Mesenchymal stem cell (in vitro differentiated cells and primary cell): Measurements from ENCODE around the gene CTNNA1.

ENCODE experiments used
- DNase-seq: peaks from one replicate; pipeline ENCODE4 v3.0.0-alpha.2; 2013
- H2AFZ ChIP-seq: one replicate; pipeline ENCODE4 v1.6.1; 2013; ENCODE audit warnings: low read depth, mild to moderate bottlenecking, control low read depth, inconsistent platforms, low read length, moderate library complexity
- H2AK5ac ChIP-seq: 2 replicates; pipeline ENCODE4 v1.6.1; 2013; ENCODE audit warnings: low read length, moderate library complexity, mild to moderate bottlenecking, inconsistent platforms; ENCODE audit not compliant: severe bottlenecking
- H2BK120ac ChIP-seq: one replicate; pipeline ENCODE4 v1.6.1; 2013; ENCODE audit warnings: low read depth, mild to moderate bottlenecking, inconsistent platforms, low read length, moderate library complexity
- H2BK12ac ChIP-seq, 2 experiments: one replicate each; pipeline ENCODE4 v1.6.1; 2013; ENCODE audit warnings: inconsistent platforms in 2 of 2, low read length in 2 of 2, mild to moderate bottlenecking in 2 of 2, moderate library complexity in 2 of 2, control low read depth in 1 of 2
- H2BK15ac ChIP-seq: one replicate; pipeline ENCODE4 v1.6.1; 2013; ENCODE audit warnings: mild to moderate bottlenecking, low read depth, inconsistent platforms; ENCODE audit not compliant: poor library complexity, severe bottlenecking
- H2BK5ac ChIP-seq: 2 replicates; pipeline ENCODE4 v1.6.1; 2013; ENCODE audit warnings: low read depth, mild to moderate bottlenecking, low read length, control low read depth, inconsistent platforms; ENCODE audit not compliant: poor library complexity, severe bottlenecking
- H3K14ac ChIP-seq, 2 experiments: one replicate each; pipeline ENCODE4 v1.6.1; 2013; ENCODE audit warnings: inconsistent platforms in 2 of 2, low read length in 2 of 2, control low read depth in 1 of 2, mild to moderate bottlenecking in 1 of 2, moderate library complexity in 1 of 2
- H3K18ac ChIP-seq, 2 experiments: one replicate each; pipeline ENCODE4 v1.6.1; 2013; ENCODE audit warnings: inconsistent platforms in 2 of 2, low read length in 2 of 2, control low read depth in 1 of 2, low read depth in 1 of 2, mild to moderate bottlenecking in 1 of 2
- H3K23ac ChIP-seq, 2 experiments: one replicate each; pipeline ENCODE4 v1.6.1; 2013; ENCODE audit warnings: inconsistent platforms in 2 of 2, low read length in 2 of 2, mild to moderate bottlenecking in 2 of 2, moderate library complexity in 2 of 2, control low read depth in 1 of 2
- H3K27ac ChIP-seq: 2 replicates; pipeline ENCODE4 v1.5.1; 2013; ENCODE audit warnings: mild to moderate bottlenecking, moderate library complexity, low read length, control low read depth, inconsistent platforms; ENCODE audit not compliant: poor library complexity, severe bottlenecking
- H3K27me3 ChIP-seq, 2 experiments: 2 replicates each; pipeline versions ENCODE4 v1.6.1 to v1.7.0; 2013; ENCODE audit warnings: low read length in 2 of 2, mild to moderate bottlenecking in 2 of 2, moderate library complexity in 2 of 2, control low read depth in 1 of 2, inconsistent platforms in 1 of 2; ENCODE audit not compliant: control insufficient read depth in 1 of 2, insufficient read depth in 1 of 2
- H3K36me3 ChIP-seq, 2 experiments: 2 replicates each; pipeline versions ENCODE4 v1.6.1 to v1.7.0; 2013; ENCODE audit warnings: low read length in 2 of 2, control low read depth in 1 of 2, inconsistent platforms in 1 of 2, low read depth in 1 of 2, mild to moderate bottlenecking in 1 of 2; ENCODE audit not compliant: insufficient read depth in 2 of 2, control insufficient read depth in 1 of 2
- H3K4ac ChIP-seq, 2 experiments: one replicate each; pipeline ENCODE4 v1.6.1; 2013; ENCODE audit warnings: inconsistent platforms in 2 of 2, low read length in 2 of 2, mild to moderate bottlenecking in 2 of 2, moderate library complexity in 2 of 2, control low read depth in 1 of 2, low read depth in 1 of 2
- H3K4me1 ChIP-seq: 2 replicates; pipeline ENCODE4 v1.6.1; 2013; ENCODE audit warnings: low read depth, low read length, control low read depth; ENCODE audit not compliant: control insufficient read depth, insufficient read depth
- H3K4me2 ChIP-seq: 2 replicates; pipeline ENCODE4 v1.6.1; 2013; ENCODE audit warnings: low read length, mild to moderate bottlenecking, inconsistent platforms; ENCODE audit not compliant: poor library complexity, severe bottlenecking
- H3K4me3 ChIP-seq, 2 experiments: 2 replicates each; pipeline versions ENCODE4 v1.5.1 to v1.7.0; 2013; ENCODE audit warnings: low read length in 2 of 2, mild to moderate bottlenecking in 2 of 2, control low read depth in 1 of 2, low read depth in 1 of 2; ENCODE audit not compliant: insufficient read depth in 1 of 2
- H3K79me1 ChIP-seq: replicated peaks from 2 replicates; pipeline ENCODE4 v1.6.1; 2013; ENCODE audit warnings: mild to moderate bottlenecking, control low read depth, low read length, inconsistent platforms; ENCODE audit not compliant: poor library complexity, severe bottlenecking
- H3K9ac ChIP-seq: 2 replicates; pipeline ENCODE4 v1.7.0; 2013; ENCODE audit warnings: mild to moderate bottlenecking, low read length, moderate library complexity
- H3K9me3 ChIP-seq: 2 replicates; pipeline ENCODE4 v1.7.0; 2013; ENCODE audit warnings: mild to moderate bottlenecking, low read length; ENCODE audit not compliant: control insufficient read depth
- H4K8ac ChIP-seq: one replicate; pipeline ENCODE4 v1.6.1; 2013; ENCODE audit warnings: inconsistent platforms, mild to moderate bottlenecking, low read length, moderate library complexity
- H4K91ac ChIP-seq: one replicate; pipeline ENCODE4 v1.6.1; 2013; ENCODE audit warnings: mild to moderate bottlenecking, low read length, inconsistent platforms
- WGBS: methylation state at CpG from one replicate; pipeline ENCODE4 v1.1.7; 2013; ENCODE audit warnings: mixed read lengths; 5-methylcytosine and 5-hydroxymethylcytosine counted together

CTNNA1 gene

GRCh38 chr5:138932171-138932810, 179.1 kb downstream of the CTNNA1 start:
- no peak overlapping the region for H2BK12ac ChIP-seq
- no peaks in the 10 kb centered on the region for H3K27me3 ChIP-seq
- H3K14ac ChIP-seq: no peak overlapping the region
- H2BK5ac ChIP-seq: no peak overlapping the region
- H3K4me3 ChIP-seq: no peak overlapping the region
- H3K36me3 ChIP-seq: peaks cover 81 to 87% of the 10 kb centered on the region in 2 experiments
- 90% methylated on average over 20 of the region's 20 CpGs for WGBS
- H4K91ac ChIP-seq: no peak overlapping the region
- no peak overlapping the region for H2AFZ ChIP-seq
- no peak overlapping the region for H3K27ac ChIP-seq
- H3K79me1 ChIP-seq: peaks cover 33% of the 10 kb centered on the region
- no peak overlapping the region for H3K4me2 ChIP-seq
- peaks cover 5% of the 10 kb centered on the region for H3K4me1 ChIP-seq
- no peaks in the 10 kb centered on the region for H3K9me3 ChIP-seq
- no peak overlapping the region for H3K4ac ChIP-seq
- H3K23ac ChIP-seq: no peak overlapping the region
- H2AK5ac ChIP-seq: no peak overlapping the region
- no peak overlapping the region for H2BK15ac ChIP-seq
- no peak for DNase-seq
- no peak overlapping the region for H3K9ac ChIP-seq
- H3K18ac ChIP-seq: no peak overlapping the region
- no peak overlapping the region for H2BK120ac ChIP-seq
- no peak overlapping the region for H4K8ac ChIP-seq

- no peak overlapping the region for H3K4me3 ChIP-seq
- H3K36me3 ChIP-seq: peaks cover 82% of the 10 kb centered on the region in 2 experiments
- no peak overlapping the region for H2BK120ac ChIP-seq
- H4K8ac ChIP-seq: no peak overlapping the region
- 94% methylated on average over 18 of the region's 18 CpGs for WGBS
- H3K18ac ChIP-seq: no peak overlapping the region
- no peak overlapping the region for H3K23ac ChIP-seq
- H2AK5ac ChIP-seq: no peak overlapping the region
- no peak overlapping the region for H2BK15ac ChIP-seq
- H3K9me3 ChIP-seq: no peaks in the 10 kb centered on the region
- H3K4me1 ChIP-seq: peaks cover 2% of the 10 kb centered on the region
- no peak overlapping the region for H3K4ac ChIP-seq
- no peak overlapping the region for H2BK5ac ChIP-seq
- no peak overlapping the region for H3K27ac ChIP-seq
- no peak overlapping the region for H3K9ac ChIP-seq
- DNase-seq: no peak
- H3K27me3 ChIP-seq: no peaks in the 10 kb centered on the region
- H2AFZ ChIP-seq: no peak overlapping the region
- no peak overlapping the region for H2BK12ac ChIP-seq
- H4K91ac ChIP-seq: no peak overlapping the region
- peaks cover 31% of the 10 kb centered on the region for H3K79me1 ChIP-seq
- H3K14ac ChIP-seq: no peak overlapping the region
- no peak overlapping the region for H3K4me2 ChIP-seq
Observed at GRCh38 chr5:138933522-138934290, 180.5 kb downstream of the CTNNA1 start.

GRCh38 chr5:138934971-138935370, 181.7 kb downstream of the CTNNA1 start:
- Histone ChIP-seq H3K4ac (no peak overlapping the region), H3K36me3 (peaks cover 71 to 72% of the 10 kb centered on the region in 2 experiments), H3K27ac (no peak overlapping the region), H3K79me1 (peaks cover 24% of the 10 kb centered on the region), H2AFZ (no peak overlapping the region), H2AK5ac (no peak overlapping the region), H3K14ac (no peak overlapping the region), H2BK12ac (no peak overlapping the region), H4K8ac (no peak overlapping the region), H3K18ac (no peak overlapping the region), H3K27me3 (no peaks in the 10 kb centered on the region), H3K9ac (no peak overlapping the region), H3K4me2 (no peak overlapping the region), H3K9me3 (no peaks in the 10 kb centered on the region), H3K23ac (no peak overlapping the region), H2BK120ac (no peak overlapping the region), H2BK5ac (no peak overlapping the region), H2BK15ac (no peak overlapping the region), H3K4me1 (peaks cover 2% of the 10 kb centered on the region), H3K4me3 (no peak overlapping the region), H4K91ac (no peak overlapping the region)
- WGBS: 94% methylated on average over 12 of the region's 12 CpGs
- no peak for DNase-seq

GRCh38 chr5:138935466-138935865, 182.2 kb downstream of the CTNNA1 start:
- WGBS: 91% methylated on average over 10 of the region's 10 CpGs
- no peak for DNase-seq

More at GRCh38 chr5:138935466-138935865, 182.2 kb downstream of the CTNNA1 start:
- no peak overlapping the region for H3K14ac ChIP-seq
- peaks cover 21% of the 10 kb centered on the region for H3K79me1 ChIP-seq
- H4K8ac ChIP-seq: no peak overlapping the region
- no peak overlapping the region for H2BK120ac ChIP-seq
- no peak overlapping the region for H2AK5ac ChIP-seq
- no peaks in the 10 kb centered on the region for H3K27me3 ChIP-seq
- H3K4ac ChIP-seq: no peak overlapping the region
- H2BK12ac ChIP-seq: no peak overlapping the region
- no peak overlapping the region for H3K27ac ChIP-seq
- H2AFZ ChIP-seq: no peak overlapping the region
- H3K4me2 ChIP-seq: no peak overlapping the region
- H3K36me3 ChIP-seq: peaks cover 67 to 68% of the 10 kb centered on the region in 2 experiments
- no peak overlapping the region for H2BK5ac ChIP-seq
- H3K23ac ChIP-seq: no peak overlapping the region
- no peak overlapping the region for H3K4me3 ChIP-seq
- H3K9ac ChIP-seq: no peak overlapping the region
- no peak overlapping the region for H3K18ac ChIP-seq
- H3K4me1 ChIP-seq: peaks cover 2% of the 10 kb centered on the region
- H2BK15ac ChIP-seq: no peak overlapping the region
- no peaks in the 10 kb centered on the region for H3K9me3 ChIP-seq
- no peak overlapping the region for H4K91ac ChIP-seq
